ENCODE measurements around the gene GDA.

DNA sequence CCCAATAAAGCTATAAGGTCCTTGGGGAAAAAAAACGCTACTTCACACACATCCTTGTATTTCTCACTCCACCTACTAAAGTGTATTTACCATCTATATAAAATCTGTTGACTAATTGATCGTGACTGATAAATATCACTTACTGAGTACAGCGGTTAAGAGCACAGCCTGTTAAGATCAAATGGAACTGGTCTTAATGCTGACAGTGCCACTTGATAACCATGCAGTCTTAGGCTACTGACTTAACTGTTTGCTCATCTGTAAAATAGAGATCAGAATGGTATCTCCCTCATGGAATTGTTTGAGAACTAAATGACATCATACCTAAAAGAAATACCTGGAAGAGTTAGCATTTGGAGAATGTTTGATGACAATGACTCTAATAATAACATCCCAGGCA, 148.3 kb downstream of the GDA start:
- TF ChIP-seq, protein P1, sequence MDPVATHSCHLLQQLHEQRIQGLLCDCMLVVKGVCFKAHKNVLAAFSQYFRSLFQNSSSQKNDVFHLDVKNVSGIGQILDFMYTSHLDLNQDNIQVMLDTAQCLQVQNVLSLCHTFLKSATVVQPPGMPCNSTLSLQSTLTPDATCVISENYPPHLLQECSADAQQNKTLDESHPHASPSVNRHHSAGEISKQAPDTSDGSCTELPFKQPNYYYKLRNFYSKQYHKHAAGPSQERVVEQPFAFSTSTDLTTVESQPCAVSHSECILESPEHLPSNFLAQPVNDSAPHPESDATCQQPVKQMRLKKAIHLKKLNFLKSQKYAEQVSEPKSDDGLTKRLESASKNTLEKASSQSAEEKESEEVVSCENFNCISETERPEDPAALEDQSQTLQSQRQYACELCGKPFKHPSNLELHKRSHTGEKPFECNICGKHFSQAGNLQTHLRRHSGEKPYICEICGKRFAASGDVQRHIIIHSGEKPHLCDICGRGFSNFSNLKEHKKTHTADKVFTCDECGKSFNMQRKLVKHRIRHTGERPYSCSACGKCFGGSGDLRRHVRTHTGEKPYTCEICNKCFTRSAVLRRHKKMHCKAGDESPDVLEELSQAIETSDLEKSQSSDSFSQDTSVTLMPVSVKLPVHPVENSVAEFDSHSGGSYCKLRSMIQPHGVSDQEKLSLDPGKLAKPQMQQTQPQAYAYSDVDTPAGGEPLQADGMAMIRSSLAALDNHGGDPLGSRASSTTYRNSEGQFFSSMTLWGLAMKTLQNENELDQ (CRISPR knock-in tag; IDR thresholded peaks at IDR 0.05; ENCODE audit: borderline replicate concordance) = no peak
- TF ChIP-seq CREB1 (IDR thresholded peaks at IDR 0.05) (no peak), CREB1 (CRISPR knock-in tag; IDR thresholded peaks at IDR 0.05) (no peak), GATAD2B (IDR thresholded peaks at IDR 0.05; ENCODE audit: borderline replicate concordance) (no peak), SUPT5H (IDR thresholded peaks at IDR 0.05) (no peak), MLX (CRISPR knock-in tag; conservative IDR thresholded peaks at IDR 0.05) (no peak), MTF1 (CRISPR knock-in tag; IDR thresholded peaks at IDR 0.05; ENCODE audit: borderline replicate concordance) (no peak), ZNF584 (CRISPR knock-in tag; IDR thresholded peaks at IDR 0.05; ENCODE audit: low read depth) (no peak)
- TF ChIP-seq, protein P2, sequence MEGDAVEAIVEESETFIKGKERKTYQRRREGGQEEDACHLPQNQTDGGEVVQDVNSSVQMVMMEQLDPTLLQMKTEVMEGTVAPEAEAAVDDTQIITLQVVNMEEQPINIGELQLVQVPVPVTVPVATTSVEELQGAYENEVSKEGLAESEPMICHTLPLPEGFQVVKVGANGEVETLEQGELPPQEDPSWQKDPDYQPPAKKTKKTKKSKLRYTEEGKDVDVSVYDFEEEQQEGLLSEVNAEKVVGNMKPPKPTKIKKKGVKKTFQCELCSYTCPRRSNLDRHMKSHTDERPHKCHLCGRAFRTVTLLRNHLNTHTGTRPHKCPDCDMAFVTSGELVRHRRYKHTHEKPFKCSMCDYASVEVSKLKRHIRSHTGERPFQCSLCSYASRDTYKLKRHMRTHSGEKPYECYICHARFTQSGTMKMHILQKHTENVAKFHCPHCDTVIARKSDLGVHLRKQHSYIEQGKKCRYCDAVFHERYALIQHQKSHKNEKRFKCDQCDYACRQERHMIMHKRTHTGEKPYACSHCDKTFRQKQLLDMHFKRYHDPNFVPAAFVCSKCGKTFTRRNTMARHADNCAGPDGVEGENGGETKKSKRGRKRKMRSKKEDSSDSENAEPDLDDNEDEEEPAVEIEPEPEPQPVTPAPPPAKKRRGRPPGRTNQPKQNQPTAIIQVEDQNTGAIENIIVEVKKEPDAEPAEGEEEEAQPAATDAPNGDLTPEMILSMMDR (IDR thresholded peaks at IDR 0.05 in 2 of 3, conservative IDR thresholded peaks at IDR 0.05 in 1 of 3; ENCODE audit: insufficient read depth in 2 of 3, low read depth in 1 of 3, low read length in 3 of 3) = no peak
